GM19452 (cell line): ENCODE results near the gene RUBCNL.
A peak's percentile ranks its signal among the peaks of the same experiment; 100 is the strongest.

ENCODE experiments used
- ATAC-seq: cut with Tn5 transposase; IDR thresholded peaks from one replicate; pipeline ENCODE4 v1.9.1; 2021; ENCODE audit not compliant: unreplicated experiment

The RUBCNL gene

DNA sequence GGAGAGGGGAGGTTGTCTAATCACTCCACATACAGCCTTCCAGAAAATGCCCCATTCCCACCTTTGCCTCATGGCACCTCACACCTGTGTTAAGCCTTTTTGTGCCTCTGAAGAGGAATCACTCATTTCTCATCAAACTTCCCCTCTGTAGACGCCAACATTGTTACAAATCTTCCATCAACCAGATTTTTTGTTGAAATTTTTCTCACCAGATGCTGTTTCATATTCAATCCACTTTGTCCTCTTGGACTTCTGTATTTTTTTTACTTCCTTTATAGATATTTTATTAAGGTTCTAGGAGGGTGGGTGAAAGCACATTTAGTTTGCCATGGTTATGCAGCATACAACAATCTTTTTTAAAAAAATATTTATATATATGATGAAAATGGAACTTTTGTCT is 74.0 kb downstream of the RUBCNL start:
- ATAC-seq, result no peak

DNA sequence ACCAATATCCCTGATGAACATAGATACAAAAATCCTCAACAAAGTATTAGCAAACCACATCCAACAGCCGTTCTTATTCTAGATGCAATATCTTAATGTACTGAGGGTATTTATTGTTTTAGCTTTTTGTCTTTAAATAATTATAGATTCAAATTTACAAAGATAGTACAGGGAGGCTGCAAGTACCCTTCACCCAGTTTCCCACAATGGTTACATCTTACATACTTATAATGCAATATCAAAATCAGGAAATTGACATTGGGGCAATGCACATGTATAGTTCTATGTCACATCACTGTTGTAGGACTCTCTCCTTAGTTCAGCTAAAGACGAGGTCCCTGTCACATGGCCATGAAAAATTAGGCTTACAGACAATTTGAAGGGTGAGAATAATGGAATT is 75.8 kb downstream of the RUBCNL start:
- no peak for ATAC-seq

DNA sequence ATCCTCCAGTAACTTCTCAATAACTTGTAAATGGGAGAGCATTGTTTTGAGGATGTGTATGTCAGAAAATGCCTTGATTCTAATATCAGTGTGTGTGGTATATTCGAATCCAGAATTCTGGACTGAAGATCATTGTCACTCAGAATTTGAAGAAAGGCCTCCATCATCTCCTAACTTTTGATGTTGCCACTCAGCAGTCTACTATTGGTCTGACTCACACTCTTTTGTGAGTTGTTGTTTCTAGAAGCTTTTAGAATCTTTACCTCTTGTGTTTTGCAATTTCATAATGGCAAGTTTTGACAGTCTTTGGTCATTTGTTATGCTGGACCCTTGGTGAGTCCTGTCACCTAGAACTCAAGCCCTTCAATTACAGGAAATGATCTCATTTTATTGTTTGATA is 77.0 kb downstream of the RUBCNL start:
- no peak for ATAC-seq

DNA sequence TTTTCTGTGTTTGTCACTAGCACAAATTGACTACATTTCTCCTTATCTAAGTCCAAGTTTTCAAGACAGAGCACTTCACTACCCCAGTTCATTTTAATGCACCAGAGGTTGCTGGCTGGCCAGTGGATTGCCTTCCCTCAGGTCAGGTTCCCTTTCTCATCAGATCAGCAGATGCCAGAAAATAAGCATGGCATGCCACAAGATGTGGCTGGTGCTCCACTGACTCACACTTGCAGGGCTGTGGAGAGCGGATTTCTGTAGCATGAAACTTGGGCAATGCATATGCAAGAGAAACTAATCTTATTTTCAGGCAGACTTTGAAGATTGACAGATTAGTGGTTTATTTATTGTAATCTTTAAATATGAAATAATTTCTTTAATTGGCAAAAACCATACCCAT is 79.5 kb downstream of the RUBCNL start:
- ATAC-seq, result no peak

DNA sequence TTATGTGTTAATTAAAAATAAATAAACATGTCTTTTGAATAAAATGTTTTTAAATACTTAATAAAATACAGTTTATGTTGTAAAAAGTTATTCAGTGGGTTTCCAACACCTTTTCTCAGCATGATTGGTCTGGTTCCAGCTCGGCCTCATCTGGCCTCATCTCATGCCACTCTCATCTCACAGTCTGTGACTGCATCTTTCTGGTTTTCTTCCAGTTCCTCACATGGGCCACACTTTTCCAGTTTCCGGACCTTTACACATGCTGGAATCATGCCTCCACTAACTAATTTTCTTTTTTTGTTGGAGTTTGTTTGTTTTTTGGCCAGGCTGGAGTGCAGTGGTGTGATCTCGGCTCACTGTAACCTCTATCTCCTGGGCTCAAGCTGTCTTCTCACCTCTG is 82.5 kb downstream of the RUBCNL start:
- ATAC-seq, result no peak

DNA sequence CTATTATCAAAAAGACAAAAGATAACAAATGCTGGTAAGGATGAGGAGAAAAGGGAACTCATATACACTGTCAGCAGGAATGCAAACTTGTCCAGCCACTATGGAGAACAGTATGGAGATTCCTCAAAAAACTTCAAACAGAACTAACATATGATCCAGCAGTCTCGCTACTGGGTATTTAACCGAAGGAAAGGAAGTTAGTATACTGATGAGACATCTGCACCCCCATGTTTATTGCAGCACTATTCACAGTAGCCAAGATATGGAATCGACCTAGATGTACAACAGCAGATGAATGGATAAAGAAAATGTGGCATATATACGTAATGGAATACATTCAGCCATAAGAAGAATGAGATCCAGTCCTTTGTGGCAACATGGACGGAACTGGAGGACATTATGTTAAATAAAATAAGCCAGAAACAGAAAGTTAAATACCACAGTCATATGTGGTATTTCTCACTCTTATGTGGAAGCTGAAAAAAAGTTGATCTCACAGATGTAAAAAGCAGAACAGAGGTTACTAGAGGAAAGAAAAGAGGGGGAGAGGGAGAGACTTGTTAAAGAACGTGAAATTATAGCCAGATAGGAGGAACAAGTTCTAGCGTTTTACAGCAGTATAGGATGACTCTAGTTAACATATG is 83.2 kb downstream of the RUBCNL start:
- no peak for ATAC-seq

DNA sequence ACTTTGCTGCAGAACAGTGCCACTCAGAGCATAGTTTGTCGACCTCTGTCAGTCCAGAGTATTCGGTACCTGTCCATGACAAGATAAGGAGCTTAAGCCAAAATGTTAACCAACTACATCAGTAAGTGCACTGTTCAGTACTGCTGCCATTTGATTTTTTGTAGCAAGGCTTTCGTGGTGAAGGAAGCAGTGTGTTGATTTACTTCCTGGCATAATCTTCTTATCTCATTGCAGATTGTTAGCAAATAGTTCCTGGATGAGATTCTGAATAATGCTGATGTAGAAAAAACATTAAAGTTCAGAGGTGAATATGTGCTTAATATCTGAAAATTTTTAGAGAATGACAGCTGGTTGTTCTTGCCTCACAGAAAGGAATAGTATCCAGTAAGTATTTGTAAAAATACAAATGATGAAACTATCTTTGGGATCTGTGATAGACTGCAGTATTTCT is 89.7 kb downstream of the RUBCNL start:
- no peak for ATAC-seq

DNA sequence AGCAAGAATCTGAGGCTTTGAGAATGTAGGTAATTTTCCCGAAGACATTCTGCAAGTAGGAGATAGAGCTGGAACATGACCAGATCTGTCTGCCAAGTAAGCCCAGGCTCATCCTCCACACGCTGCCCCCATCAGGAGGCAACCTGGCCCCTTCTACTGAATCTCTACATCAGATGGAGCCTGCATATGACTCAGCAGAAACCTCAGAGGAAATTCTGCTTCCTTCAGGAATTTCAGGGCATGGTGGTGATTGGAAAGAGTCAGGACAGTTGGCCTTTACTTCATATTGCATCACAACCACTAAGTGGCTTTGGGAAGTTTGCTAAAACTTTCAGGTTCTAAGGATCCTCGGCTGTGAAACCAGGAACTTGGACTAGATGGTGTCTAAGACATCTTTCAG is 90.1 kb downstream of the RUBCNL start:
- no peak for ATAC-seq

DNA sequence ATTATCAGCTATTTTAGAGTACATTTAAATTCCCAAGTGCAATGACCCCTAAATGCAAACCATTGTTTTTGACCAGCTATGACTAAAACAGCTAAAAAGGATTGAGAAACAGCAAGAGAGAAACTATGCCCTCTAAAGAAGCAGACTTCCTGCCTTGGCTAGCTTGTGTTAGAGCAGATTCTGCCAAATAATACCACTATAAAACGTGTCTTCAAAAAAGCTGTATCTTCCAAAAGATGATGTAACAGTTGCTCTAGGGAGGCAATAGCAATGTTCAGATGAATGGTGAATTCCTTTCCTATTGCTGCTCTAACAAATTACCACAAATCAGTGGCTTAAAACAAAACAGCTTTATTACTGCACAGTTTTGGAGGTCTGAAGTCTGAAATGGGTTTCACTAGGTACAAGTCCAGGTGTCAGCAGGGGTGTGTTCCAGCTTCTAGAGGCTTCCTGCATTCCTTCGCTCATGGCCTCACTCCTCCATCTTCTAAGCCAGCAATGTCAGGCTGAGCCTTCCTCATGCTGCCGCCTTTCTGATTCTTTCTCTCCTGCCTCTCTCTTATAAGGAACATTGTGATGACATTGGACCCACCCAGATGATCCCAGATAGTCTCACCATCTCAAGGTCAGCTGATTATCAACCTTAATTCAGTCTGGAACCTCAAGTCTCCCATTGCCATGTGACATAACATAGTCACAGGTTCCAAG is 90.8 kb downstream of the RUBCNL start:
- ATAC-seq, result peak; percentile 48

DNA sequence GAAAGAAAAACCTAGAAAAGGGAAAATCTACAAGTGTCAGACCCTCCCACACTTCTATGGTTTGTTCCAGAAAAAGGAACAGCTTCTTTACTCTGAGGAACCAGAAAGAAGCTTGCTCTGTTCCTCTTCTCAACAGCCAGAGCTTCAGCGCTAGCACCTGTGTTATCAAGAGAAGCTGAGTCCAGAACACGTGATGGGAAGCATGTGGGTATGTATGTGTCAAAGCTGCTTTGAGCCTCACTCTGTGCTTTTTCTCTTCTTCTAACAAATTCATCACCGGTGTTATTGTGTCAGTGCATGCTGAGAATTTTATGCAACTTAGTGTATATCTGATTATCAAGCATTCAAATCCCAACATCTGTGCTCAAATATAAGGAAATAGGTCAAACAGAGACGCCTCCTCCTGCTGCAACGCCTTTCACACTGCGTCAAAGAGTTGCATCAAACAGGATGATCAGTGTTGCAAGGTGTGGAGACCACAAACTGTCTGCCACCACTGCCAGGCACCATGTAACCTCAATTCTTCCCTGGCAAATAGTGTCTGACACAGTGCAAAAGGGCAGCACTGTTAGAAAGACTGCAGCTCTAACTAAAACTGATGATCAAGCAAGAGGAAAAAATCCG is 91.4 kb downstream of the RUBCNL start:
- ATAC-seq, result peak; percentile 72

DNA sequence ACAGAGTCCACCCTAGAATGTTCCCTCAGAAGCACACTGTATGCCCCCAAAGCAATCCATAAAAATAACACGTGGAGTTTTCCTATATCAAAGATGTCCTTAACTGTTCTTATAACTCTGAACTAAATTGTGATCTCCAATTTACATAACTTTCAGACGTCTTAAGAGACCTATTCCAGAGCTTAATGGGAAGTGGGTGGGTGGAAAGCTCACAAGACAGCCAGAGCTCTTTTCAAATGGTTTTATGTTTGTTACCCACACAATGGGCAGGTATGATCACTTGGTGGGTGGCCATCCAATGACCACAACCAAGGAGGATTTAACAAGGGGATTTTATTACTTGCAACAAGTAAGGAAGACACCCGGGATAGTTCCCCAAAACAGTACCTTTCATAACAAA is 93.6 kb downstream of the RUBCNL start:
- no peak for ATAC-seq
